ENCODE data around the gene UBL3.
A peak's percentile ranks its signal among the peaks of the same experiment; 100 is the strongest.

UBL3 gene

DNA sequence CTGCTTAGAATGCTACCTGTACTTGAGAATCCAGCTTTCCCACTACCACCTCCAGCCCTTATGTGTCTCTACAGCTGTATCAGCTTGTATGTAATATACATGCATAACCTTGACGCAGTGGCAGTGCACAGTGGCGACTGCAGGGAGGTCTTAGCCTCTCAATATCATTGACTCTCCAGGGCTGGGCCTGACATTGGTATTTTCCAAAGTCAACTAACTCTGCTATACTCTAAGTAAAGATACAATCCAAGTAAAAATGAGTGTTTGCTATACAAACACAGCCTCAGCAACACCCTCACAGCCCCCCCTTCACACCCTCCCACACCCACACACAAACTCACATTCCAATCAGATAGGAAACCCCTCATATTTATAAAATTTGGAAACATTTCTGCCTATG, 6.7 kb upstream of the UBL3 start:
- no peak for DNase-seq (ENCODE audit: low read depth in 2 of 2, low spot score in 1 of 2)

DNA sequence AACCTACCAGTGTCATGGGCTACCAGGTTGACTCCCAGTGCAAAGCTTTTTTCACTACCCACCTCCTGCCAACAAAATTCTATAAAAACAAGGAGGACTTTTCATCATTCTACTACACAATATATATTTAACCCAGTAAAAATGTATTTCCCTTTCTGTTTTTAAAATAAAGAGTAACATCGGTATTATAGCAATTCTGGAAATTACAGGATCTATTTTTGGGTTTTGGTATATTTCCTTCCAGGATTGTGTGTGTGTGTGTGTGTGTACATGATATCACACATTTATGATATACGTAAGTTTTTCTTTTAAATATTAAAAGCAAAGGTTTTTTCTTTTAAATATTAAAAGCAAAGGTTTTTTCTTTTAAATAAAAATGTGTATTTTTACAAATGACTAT, 6.0 kb upstream of the UBL3 start:
- no peak for DNase-seq (ENCODE audit: low read depth in 2 of 2, low spot score in 1 of 2)

GRCh38 chr13:29855784-29856183, 5.4 kb upstream of the UBL3 start:
- no peak for DNase-seq (ENCODE audit: low read depth in 2 of 2, low spot score in 1 of 2)

GRCh38 chr13:29855009-29855408, 4.6 kb upstream of the UBL3 start:
- DNase-seq (ENCODE audit: low read depth in 2 of 2, low spot score in 1 of 2): no peak

DNA sequence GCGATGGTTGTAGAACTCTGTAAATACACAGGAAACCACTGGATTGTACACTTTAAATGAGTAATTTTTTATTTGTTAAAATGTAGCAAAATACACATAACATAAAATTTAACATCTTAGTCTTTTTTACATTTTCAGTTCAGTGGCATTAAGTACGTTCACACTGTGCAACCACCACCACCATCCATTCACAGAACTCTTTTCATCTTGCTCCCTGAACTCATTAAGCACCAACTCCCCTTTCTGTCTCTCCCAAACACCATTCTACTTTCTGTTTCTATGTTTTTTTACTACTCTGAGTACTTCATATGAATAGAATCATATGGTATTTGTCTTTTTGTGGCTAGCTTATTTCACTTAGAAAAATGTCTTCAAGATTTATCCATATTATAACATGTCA, 2.7 kb upstream of the UBL3 start:
- no peak for DNase-seq (ENCODE audit: low read depth in 2 of 2, low spot score in 1 of 2)

GRCh38 chr13:29852472-29853054, 2.1 kb upstream of the UBL3 start:
- no peak for DNase-seq (ENCODE audit: low read depth in 2 of 2, low spot score in 1 of 2)

GRCh38 chr13:29849731-29850212, 645 bp downstream of the UBL3 start:
- peak in 1 of 2 donors; percentile 4 for DNase-seq (ENCODE audit: low read depth in 2 of 2, low spot score in 1 of 2)

DNA sequence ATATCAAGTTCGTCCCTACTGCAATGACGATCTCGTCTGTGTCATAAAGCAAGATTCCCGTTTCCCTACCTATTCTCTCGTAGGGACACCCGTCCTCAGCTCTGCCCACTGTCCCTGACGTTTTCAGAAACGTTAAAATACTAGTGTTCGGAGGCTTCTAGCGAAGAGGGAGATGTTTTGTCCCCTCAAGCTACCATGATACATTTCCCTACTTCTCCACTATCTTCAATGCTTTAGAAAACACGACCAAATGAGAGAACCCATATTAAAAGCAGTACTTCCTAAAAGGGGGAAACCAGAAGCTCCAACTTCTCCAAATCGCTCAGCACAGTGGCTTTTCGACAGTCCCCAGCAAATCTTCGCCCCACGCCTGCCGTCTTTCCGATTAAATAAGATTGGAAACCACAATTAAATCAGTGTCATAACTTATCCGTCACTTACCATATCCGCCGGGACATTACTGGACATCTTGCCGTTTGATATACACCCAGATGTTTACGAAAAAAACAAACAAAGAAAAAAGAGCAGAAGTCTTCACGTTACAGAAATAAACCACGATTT, 1.3 kb downstream of the UBL3 start:
- no peak for DNase-seq (ENCODE audit: low read depth in 2 of 2, low spot score in 1 of 2)

DNA sequence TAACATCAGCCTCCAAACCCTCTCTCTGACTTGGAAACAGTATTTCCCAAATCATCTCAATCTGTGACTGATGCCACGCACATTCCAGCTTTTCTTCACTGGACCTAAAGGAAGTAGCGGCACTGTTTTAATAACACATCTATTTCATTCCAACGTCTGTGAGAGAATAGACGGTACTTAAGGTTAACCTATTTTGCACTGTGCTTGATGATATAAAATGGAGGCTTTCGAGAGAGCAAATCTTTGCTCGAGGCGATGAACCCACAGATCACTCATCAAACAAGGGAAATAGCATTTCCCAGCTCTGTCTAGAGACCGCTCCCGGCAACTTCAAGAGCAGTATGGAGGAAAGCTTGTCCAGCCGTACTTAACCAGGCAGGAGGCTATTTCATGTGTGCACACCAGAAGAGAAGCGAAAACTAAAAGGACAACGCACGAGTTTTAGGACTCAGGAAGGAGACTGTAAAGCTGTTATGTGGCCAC, 2.9 kb downstream of the UBL3 start:
- DNase-seq (ENCODE audit: low read depth in 2 of 2, low spot score in 1 of 2): no peak

- DNase-seq (ENCODE audit: low read depth in 2 of 2, low spot score in 1 of 2): no peak
Measured at GRCh38 chr13:29846475-29847256, 3.8 kb downstream of the UBL3 start.

DNA sequence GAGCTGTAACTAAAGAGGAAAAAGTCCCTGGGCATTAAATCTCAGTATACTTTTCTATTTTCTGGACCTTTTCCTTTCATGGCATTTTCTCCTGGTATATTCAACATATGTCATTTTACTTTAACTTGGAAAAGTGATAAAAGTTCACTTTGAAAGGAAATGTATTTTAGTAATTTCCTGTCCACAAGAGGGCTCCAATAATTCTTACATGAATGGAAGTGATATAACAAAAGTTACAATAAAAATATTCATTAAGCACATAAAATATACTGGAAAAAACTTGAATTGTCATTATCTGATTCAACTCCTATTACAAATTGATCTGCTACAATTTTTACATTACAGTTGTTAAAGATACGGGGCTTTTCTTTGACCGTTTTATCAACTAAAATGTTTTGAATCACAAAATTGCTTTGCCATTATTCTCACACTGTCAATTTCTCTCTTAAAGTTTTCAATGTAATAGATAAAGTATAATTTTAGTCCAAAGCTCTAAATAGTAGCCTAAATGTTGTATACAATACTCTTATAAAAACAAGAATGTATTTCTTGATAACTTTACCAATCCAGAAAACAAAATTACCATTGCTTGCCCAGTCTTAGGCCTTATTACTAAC, 4.9 kb downstream of the UBL3 start:
- DNase-seq (ENCODE audit: low read depth in 2 of 2, low spot score in 1 of 2): no peak

DNA sequence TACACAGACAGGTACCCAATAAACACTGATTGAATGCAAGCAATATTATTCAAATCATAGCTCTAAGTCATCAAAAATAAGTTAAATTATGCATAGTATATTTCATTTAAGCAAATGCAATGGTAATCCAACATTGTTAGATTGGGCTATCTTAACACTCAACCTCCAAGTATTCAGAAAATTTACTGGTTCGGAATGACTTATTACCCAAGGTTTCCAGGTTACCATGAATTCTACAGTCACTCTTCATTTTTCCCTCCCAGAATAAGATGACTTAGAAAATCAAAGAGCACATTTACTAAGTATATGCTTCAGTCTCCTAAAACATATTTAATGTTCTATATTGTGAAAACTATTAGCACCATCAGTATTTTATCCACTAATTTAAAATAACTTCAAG, 6.0 kb downstream of the UBL3 start:
- DNase-seq (ENCODE audit: low read depth in 2 of 2, low spot score in 1 of 2): no peak

GRCh38 chr13:29840585-29840984, 9.8 kb downstream of the UBL3 start:
- no peak for DNase-seq (ENCODE audit: low read depth in 2 of 2, low spot score in 1 of 2)

GRCh38 chr13:29835280-29836061, 14.9 kb downstream of the UBL3 start:
- DNase-seq (ENCODE audit: low read depth in 2 of 2, low spot score in 1 of 2): no peak

- DNase-seq (ENCODE audit: low read depth in 2 of 2, low spot score in 1 of 2): no peak
Measured at GRCh38 chr13:29832761-29833298, 17.6 kb downstream of the UBL3 start.

DNA sequence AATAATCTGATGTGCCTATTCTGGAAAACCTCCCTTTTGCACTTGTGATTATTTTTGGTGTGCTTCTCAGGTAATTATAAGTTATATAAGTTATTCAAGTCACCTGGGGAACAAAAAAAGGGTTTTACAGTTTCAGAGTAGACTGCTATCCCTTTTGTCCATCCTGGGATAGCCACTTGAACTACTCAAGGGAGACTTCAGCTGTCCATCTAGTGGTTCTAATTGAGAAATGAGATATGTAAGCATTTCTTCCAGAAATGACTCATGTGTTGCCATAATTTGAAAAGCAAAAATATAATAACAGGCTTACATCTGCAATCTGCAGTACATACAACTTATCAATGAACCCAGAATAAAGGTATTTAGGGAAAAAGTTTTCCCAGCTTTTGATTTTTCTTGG, 20.4 kb downstream of the UBL3 start:
- DNase-seq (ENCODE audit: low read depth in 2 of 2, low spot score in 1 of 2): no peak

GRCh38 chr13:29819143-29819542, 31.3 kb downstream of the UBL3 start:
- DNase-seq (ENCODE audit: low read depth in 2 of 2, low spot score in 1 of 2): no peak

- DNase-seq (ENCODE audit: low read depth in 2 of 2, low spot score in 1 of 2): no peak
Measured at GRCh38 chr13:29817604-29818378, 32.6 kb downstream of the UBL3 start.

DNA sequence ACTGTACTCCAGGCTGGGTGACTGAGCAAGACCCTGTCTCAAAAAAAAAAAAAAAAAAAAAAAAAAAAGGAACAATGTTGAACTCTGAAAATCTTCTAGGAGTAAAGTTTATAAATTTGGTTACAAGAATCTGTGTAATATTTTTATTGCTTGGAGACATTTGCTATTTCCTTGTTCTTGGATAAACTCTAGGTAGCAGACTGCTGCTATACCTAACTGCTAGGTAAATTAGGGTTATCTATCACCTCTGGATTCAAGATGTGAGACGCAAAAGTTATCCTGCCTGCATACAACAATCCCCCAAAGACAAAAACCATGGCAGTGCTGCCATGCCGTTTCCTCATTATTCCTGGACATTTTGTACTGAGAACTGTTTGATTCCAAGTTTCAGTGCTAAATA, 33.7 kb downstream of the UBL3 start:
- DNase-seq (ENCODE audit: low read depth in 2 of 2, low spot score in 1 of 2): no peak

GRCh38 chr13:29815336-29815735, 35.1 kb downstream of the UBL3 start:
- DNase-seq (ENCODE audit: low read depth in 2 of 2, low spot score in 1 of 2): no peak
